H9 (cell line): ENCODE data around the gene ABCB8. TPM values are rescaled to one million over a fixed set of nuclear protein-coding genes. Genes with fewer than 3 reads are reported as not detected.

Experiments used
- DNase-seq: peaks from one replicate; pipeline ENCODE4 v3.0.0-alpha.2; 2017
- H2AFZ ChIP-seq: one replicate; pipeline ENCODE4 v1.6.1; 2013; ENCODE audit warnings: mild to moderate bottlenecking, low read length, control low read depth, moderate library complexity
- H2AK5ac ChIP-seq: 2 replicates; pipeline ENCODE4 v1.6.1; 2013; ENCODE audit warnings: low read length, control low read depth, mixed read lengths; ENCODE audit not compliant: insufficient read length
- H2BK120ac ChIP-seq: one replicate; pipeline ENCODE4 v1.6.1; 2013; ENCODE audit warnings: low read depth, mild to moderate bottlenecking, low read length, control low read depth, inconsistent platforms; ENCODE audit not compliant: poor library complexity, severe bottlenecking
- H2BK12ac ChIP-seq: 2 replicates; pipeline ENCODE4 v1.6.1; 2013; ENCODE audit warnings: low read length, control low read depth, mixed read lengths, low read depth; ENCODE audit not compliant: insufficient read length
- H2BK15ac ChIP-seq: 2 replicates; pipeline ENCODE4 v1.6.1; 2013; ENCODE audit warnings: low read depth, low read length, control low read depth
- H2BK20ac ChIP-seq: one replicate; pipeline ENCODE4 v1.6.1; 2013; ENCODE audit warnings: low read depth, mild to moderate bottlenecking, low read length, control low read depth, inconsistent platforms; ENCODE audit not compliant: poor library complexity, severe bottlenecking
- H2BK5ac ChIP-seq: 2 replicates; pipeline ENCODE4 v1.6.1; 2013; ENCODE audit warnings: low read length, control low read depth, mixed read lengths; ENCODE audit not compliant: insufficient read length
- H3K14ac ChIP-seq: 2 replicates; pipeline ENCODE4 v1.6.1; 2013; ENCODE audit warnings: low read length, control low read depth; ENCODE audit not compliant: insufficient read depth
- H3K18ac ChIP-seq: 2 replicates; pipeline ENCODE4 v1.6.1; 2013; ENCODE audit warnings: low read depth, mild to moderate bottlenecking, mixed read lengths, low read length, control low read depth; ENCODE audit not compliant: insufficient read length
- H3K23ac ChIP-seq: 2 replicates; pipeline ENCODE4 v1.6.1; 2013; ENCODE audit warnings: low read length, control low read depth, mixed read lengths, low read depth; ENCODE audit not compliant: insufficient read length
- H3K23me2 ChIP-seq: 2 replicates; pipeline ENCODE4 v1.6.1; 2013; ENCODE audit warnings: low read depth, mild to moderate bottlenecking, mixed read lengths, low read length, control low read depth; ENCODE audit not compliant: insufficient read length, poor library complexity, severe bottlenecking
- H3K27ac ChIP-seq: 2 replicates; pipeline ENCODE4 v1.5.1; 2013; ENCODE audit warnings: low read length, control low read depth, mixed read lengths, low read depth; ENCODE audit not compliant: insufficient read length
- H3K27me3 ChIP-seq: 2 replicates; pipeline ENCODE4 v1.6.1; 2013; ENCODE audit warnings: low read length, control low read depth, inconsistent platforms; ENCODE audit not compliant: insufficient read depth
- H3K4ac ChIP-seq: 2 replicates; pipeline ENCODE4 v1.6.1; 2013; ENCODE audit warnings: low read depth, mild to moderate bottlenecking, control low read depth, inconsistent platforms, low read length, moderate library complexity
- H3K4me1 ChIP-seq: 2 replicates; pipeline ENCODE4 v1.6.1; 2013; ENCODE audit warnings: low read length, control low read depth, inconsistent platforms; ENCODE audit not compliant: insufficient read depth
- H3K4me2 ChIP-seq: 2 replicates; pipeline ENCODE4 v1.6.1; 2013; ENCODE audit warnings: low read length, control low read depth, mixed read lengths; ENCODE audit not compliant: insufficient read length, insufficient read depth
- H3K56ac ChIP-seq: 2 replicates; pipeline ENCODE4 v1.6.1; 2013; ENCODE audit warnings: low read depth, mild to moderate bottlenecking, mixed read lengths, low read length, control low read depth; ENCODE audit not compliant: insufficient read length
- H3K79me1 ChIP-seq: 2 replicates; pipeline ENCODE4 v1.6.1; 2013; ENCODE audit warnings: low read depth, mild to moderate bottlenecking, moderate library complexity, low read length, control low read depth, inconsistent platforms; ENCODE audit not compliant: insufficient read depth, poor library complexity, severe bottlenecking
- H3K79me2 ChIP-seq: 2 replicates; pipeline ENCODE4 v1.6.1; 2013; ENCODE audit warnings: low read length, control low read depth, inconsistent platforms; ENCODE audit not compliant: insufficient read depth
- H3K9ac ChIP-seq: 2 replicates; pipeline ENCODE4 v1.6.1; 2013; ENCODE audit warnings: low read length, control low read depth, mixed read lengths; ENCODE audit not compliant: insufficient read length; ENCODE audit errors: extremely low read depth
- H3K9me3 ChIP-seq: one replicate; pipeline ENCODE4 v1.6.1; 2013; ENCODE audit warnings: low read depth, low read length, inconsistent platforms; ENCODE audit not compliant: control insufficient read depth
- H3T11ph ChIP-seq: one replicate; pipeline ENCODE4 v1.6.1; 2013; ENCODE audit warnings: mild to moderate bottlenecking, low read length, control low read depth, inconsistent platforms
- H4K20me1 ChIP-seq: one replicate; pipeline ENCODE4 v1.6.1; 2013; ENCODE audit not compliant: control insufficient read depth, insufficient read length, insufficient read depth
- H4K5ac ChIP-seq: 2 replicates; pipeline ENCODE4 v1.6.1; 2013; ENCODE audit warnings: low read depth, mild to moderate bottlenecking, mixed read lengths, low read length, control low read depth; ENCODE audit not compliant: insufficient read length
- H4K8ac ChIP-seq: replicated peaks from 2 replicates; pipeline ENCODE4 v1.6.1; 2013; ENCODE audit warnings: low read length, control low read depth, mixed read lengths, low read depth; ENCODE audit not compliant: insufficient read length
- H4K91ac ChIP-seq: 2 replicates; pipeline ENCODE4 v1.6.1; 2013; ENCODE audit warnings: low read depth, mild to moderate bottlenecking, moderate library complexity, mixed read lengths, low read length, control low read depth; ENCODE audit not compliant: insufficient read length
- H3K27ac Mint-ChIP-seq, 3 experiments: 2 replicates in 2 of 3; 3 replicates in 1 of 3; pipeline ENCODE4 v1.8.0; 2020 to 2021; ENCODE audit warnings: mixed read lengths in 3 of 3, mild to moderate bottlenecking in 1 of 3, moderate library complexity in 1 of 3
- H3K27me3 Mint-ChIP-seq: 2 replicates; pipeline ENCODE4 v1.8.0; 2021; ENCODE audit warnings: low read depth, mild to moderate bottlenecking, moderate library complexity, mixed read lengths
- H3K36me3 Mint-ChIP-seq, 3 experiments: 2 replicates in 2 of 3; 3 replicates in 1 of 3; pipeline ENCODE4 v1.8.0; 2020 to 2021; ENCODE audit warnings: low read depth in 3 of 3, mixed read lengths in 3 of 3; ENCODE audit not compliant: insufficient read depth in 1 of 3
- H3K4me1 Mint-ChIP-seq, 2 experiments: 2 replicates each; pipeline ENCODE4 v1.8.0; 2020; ENCODE audit warnings: mixed read lengths in 2 of 2
- H3K4me3 Mint-ChIP-seq, 2 experiments: 2 replicates in 1 of 2; 3 replicates in 1 of 2; pipeline ENCODE4 v1.8.0; 2020 to 2021; ENCODE audit warnings: mild to moderate bottlenecking in 2 of 2, mixed read lengths in 2 of 2, moderate library complexity in 1 of 2
- H3K9me3 Mint-ChIP-seq, 2 experiments: 2 replicates in 1 of 2; 3 replicates in 1 of 2; pipeline ENCODE4 v1.8.0; 2020; ENCODE audit warnings: mild to moderate bottlenecking in 2 of 2, mixed read lengths in 2 of 2, moderate library complexity in 1 of 2
- CTCF ChIP-seq: fragments of 200-600 bp; sonication (generic); conservative IDR thresholded peaks from 3 replicates; pipeline ENCODE4 v1.8.0; 2021; ENCODE audit warnings: antibody characterized with exemption, mild to moderate bottlenecking
- WGBS: extraction: QIAGEN DNeasy Blood & Tissue Kit; methylation state at CpG from one replicate; pipeline ENCODE4 v1.1.7; 2013; ENCODE audit warnings: missing lambda C conversion rate, low lambda C conversion rate, mixed read lengths; ENCODE audit not compliant: insufficient read length; ENCODE audit errors: extremely low coverage; 5-methylcytosine and 5-hydroxymethylcytosine counted together
- total RNA-seq: library from RNA; stranded (reverse); gene quantifications from 2 replicates; pipeline ENCODE4 v1.2.1, GENCODE V29; 2021

ABCB8 gene
- total RNA-seq, 1 experiment from 2014 or later: 22.1 TPM

GRCh38 chr7:151024435-151025056 lies 3.7 kb upstream of the ABCB8 start, which contains the start of gene ATG9B:
ATG9B (minus strand) TSS chr7:151024494; CDS start chr7:151024423, 71 bp downstream.
- Histone ChIP-seq H3K79me2 (no peaks in the 10 kb centered on the region), H4K20me1 (no peaks in the 10 kb centered on the region), H3K23me2 (peaks cover 6% of the 10 kb centered on the region), H3K56ac (no peak within 1 kb of the TSS), H4K5ac (no peak within 1 kb of the TSS), H2BK15ac (no peak within 1 kb of the TSS), H3K18ac (no peak within 1 kb of the TSS), H4K8ac (no peak within 1 kb of the TSS), H2AFZ (no peak within 1 kb of the TSS), H3K9me3 (no peaks in the 10 kb centered on the region), H4K91ac (no peak within 1 kb of the TSS), H2BK20ac (no peak within 1 kb of the TSS), H3K9ac (no peak within 1 kb of the TSS), H3K4me1 (peaks cover 8% of the 10 kb centered on the region), H2BK5ac (no peak within 1 kb of the TSS), H3K4ac (no peak within 1 kb of the TSS), H2BK12ac (no peak within 1 kb of the TSS), H3K23ac (no peak within 1 kb of the TSS), H3K14ac (no peak within 1 kb of the TSS; the same call in 1 of the 2 replicates), H3K4me2 (no peak within 1 kb of the TSS), H2BK120ac (no peak within 1 kb of the TSS), H3K79me1 (no peaks in the 10 kb centered on the region), H3K27me3 (no peaks in the 10 kb centered on the region; the same call in 1 of the 2 replicates), H3T11ph (no peak within 1 kb of the TSS), H2AK5ac (no peak within 1 kb of the TSS), H3K27ac (no peak within 1 kb of the TSS)
- no CpG with 5 or more reads among the region's 4 CpGs for WGBS
- TF ChIP-seq CTCF: no peak
- no peaks in the 10 kb centered on the region; a peak in 2 of 7 replicates for H3K36me3 Mint-ChIP-seq
- no peak within 1 kb of the TSS for H3K27ac Mint-ChIP-seq
- H3K4me3 Mint-ChIP-seq: no peak within 1 kb of the TSS
- H3K4me1 Mint-ChIP-seq: peaks cover 35 to 54% of the 10 kb centered on the region in 2 experiments
- DNase-seq: no peak
- H3K27me3 Mint-ChIP-seq: peaks cover 55% of the 10 kb centered on the region
- H3K9me3 Mint-ChIP-seq: peaks cover 0 to 2% of the 10 kb centered on the region in 2 experiments; a peak in 2 of 5 replicates
